IgD-negative memory B cell (primary cell): ENCODE data around the gene SDC4. TPM values are rescaled to one million over a fixed set of nuclear protein-coding genes. Genes with fewer than 3 reads are reported as not detected.
A peak's percentile ranks its signal among the peaks of the same experiment; 100 is the strongest.

Experiments
- H3K27ac Mint-ChIP-seq, 3 donors: one replicate each; pipeline ENCODE4 v1.8.0; 2020 to 2022; ENCODE audit warnings: mild to moderate bottlenecking in 3 of 3, mixed read lengths in 3 of 3, moderate library complexity in 1 of 3
- H3K27me3 Mint-ChIP-seq: one replicate; pipeline ENCODE4 v1.8.0; 2021; ENCODE audit warnings: mixed read lengths
- H3K36me3 Mint-ChIP-seq: one replicate; pipeline ENCODE4 v1.8.0; 2020; ENCODE audit warnings: mild to moderate bottlenecking, mixed read lengths
- H3K4me1 Mint-ChIP-seq, 3 donors: one replicate each; pipeline ENCODE4 v1.8.0; 2020 to 2022; ENCODE audit warnings: mixed read lengths in 3 of 3, mild to moderate bottlenecking in 1 of 3
- H3K4me3 Mint-ChIP-seq, 4 donors: one replicate each; pipeline ENCODE4 v1.8.0; 2020 to 2022; ENCODE audit warnings: mild to moderate bottlenecking in 4 of 4, mixed read lengths in 4 of 4, moderate library complexity in 3 of 4
- H3K9me3 Mint-ChIP-seq, 3 donors: one replicate each; pipeline ENCODE4 v1.8.0; 2020 to 2021; ENCODE audit warnings: mixed read lengths in 3 of 3, mild to moderate bottlenecking in 1 of 3
- polyA plus RNA-seq: library from polyadenylated mRNA; unstranded; fragments of 300-500 nt; fragmentation: Illumina TruSeq; gene quantifications from one replicate; pipeline ENCODE4 v1.2.3, GENCODE V29; 2021

Gene SDC4
- polyA plus RNA-seq, 1 donor from 2014 or later: not detected

DNA sequence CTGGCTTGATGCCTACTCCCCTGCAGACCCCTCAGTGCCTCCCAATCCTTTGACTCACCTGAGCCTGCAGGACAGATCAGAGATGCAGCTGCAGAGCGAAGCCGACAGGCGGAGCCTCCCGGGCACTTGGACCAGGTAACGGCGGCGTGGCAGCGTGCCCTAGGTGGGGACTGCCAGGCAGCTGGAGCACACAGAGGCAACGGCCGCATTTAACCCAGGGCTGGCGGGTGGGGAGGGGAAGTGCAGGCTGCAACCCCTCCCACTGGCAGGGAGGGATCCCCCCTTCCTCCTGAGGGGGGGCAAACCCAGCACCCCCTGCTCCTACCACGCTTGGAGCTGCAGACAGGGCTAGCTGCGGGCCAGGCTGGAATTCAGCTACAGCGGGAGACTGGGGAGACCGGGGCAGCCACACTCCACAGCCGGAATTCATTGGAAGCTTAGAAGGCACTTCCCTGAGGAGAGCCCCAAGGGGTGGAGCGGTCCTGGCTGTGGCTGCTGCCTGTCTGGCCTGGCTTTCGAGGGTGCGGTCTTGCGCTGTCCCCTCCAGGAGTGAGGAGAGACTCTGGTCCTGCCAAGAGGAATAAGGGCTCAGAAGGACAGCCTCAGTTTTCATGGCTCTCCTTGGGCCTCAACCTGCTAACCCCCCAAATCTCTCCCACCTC, 40.0 kb downstream of the SDC4 start, which contains the start of gene MATN4:
Gene MATN4, minus strand, starts transcription at position 183 of the 662 bp plus-strand sequence. CDS start 2,717 bp downstream, outside the sequence.
- H3K27ac Mint-ChIP-seq: no peak within 1 kb of the TSS
- H3K36me3 Mint-ChIP-seq: peaks cover 2% of the 10 kb centered on the region
- H3K27me3 Mint-ChIP-seq: peaks cover 39% of the 10 kb centered on the region
- H3K4me1 Mint-ChIP-seq: peaks cover 0 to 3% (median 0%) of the 10 kb centered on the region in 3 donors
- H3K9me3 Mint-ChIP-seq: peaks cover 0 to 2% (median 0%) of the 10 kb centered on the region in 3 donors
- no peak within 1 kb of the TSS for H3K4me3 Mint-ChIP-seq

DNA sequence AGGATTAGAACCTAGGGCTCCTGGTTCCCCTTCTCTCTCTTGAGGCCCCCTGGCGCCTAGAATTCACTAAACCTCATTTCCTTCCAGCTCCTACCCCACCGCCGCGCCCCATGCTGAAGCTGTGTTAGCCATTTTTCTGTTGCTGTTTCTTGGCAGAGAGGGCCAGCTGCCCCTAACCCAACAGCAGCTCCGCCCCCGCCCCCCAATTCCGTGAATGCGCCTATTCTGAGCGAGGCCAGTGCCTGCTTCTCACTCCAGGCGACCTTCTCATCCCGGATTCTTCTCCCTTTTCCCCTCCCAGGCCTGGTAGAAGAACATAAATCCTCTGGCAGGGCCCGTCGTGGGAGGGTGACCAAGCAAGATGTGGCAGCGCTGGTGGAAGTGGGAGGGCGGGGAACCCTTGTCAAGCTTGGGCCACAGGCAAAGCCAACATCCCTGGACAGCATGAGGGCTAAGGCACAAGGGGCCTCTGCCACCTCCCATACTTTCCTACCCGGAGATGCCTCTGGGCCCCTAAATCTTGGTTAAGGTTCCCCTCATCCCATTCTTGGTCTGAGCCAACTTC, 41.1 kb downstream of the SDC4 start:
- peaks cover 2% of the 10 kb centered on the region for H3K36me3 Mint-ChIP-seq
- H3K4me1 Mint-ChIP-seq: peaks cover 0 to 3% (median 0%) of the 10 kb centered on the region in 3 donors
- peaks cover 0 to 2% (median 0%) of the 10 kb centered on the region in 3 donors for H3K9me3 Mint-ChIP-seq
- no peak overlapping the region for H3K27ac Mint-ChIP-seq
- peaks cover 35% of the 10 kb centered on the region for H3K27me3 Mint-ChIP-seq
- no peak overlapping the region for H3K4me3 Mint-ChIP-seq

DNA sequence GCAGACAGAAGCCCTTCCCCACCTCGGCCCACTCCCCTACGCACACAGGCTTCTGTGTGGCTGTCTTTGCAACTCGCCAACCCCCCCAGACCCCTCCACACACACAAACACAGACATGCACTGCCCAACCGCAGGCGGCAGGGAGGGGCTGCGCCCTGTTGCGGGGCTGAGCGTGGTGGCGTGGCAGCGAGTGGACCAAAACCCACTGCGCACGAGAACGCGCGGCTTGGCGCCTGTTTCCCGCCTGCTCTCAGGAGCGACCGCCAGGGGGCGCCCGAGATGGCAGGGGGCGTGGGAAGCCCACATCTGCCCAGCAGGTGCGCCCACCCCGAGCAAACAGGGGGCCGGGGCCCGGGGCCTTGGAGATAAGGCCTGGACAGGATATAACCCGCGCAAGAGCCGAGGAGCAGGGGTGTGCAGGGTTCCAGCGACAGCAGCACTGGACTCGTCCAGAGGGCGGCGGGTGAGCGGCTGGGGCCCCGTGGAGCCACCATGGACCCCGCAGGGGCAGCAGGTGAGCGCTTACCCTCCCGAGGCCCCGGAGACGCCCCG, 41.7 kb downstream of the SDC4 start, which contains the start of gene RBPJL:
Gene RBPJL, plus strand, starts transcription at position 410 of the 552 bp plus-strand sequence. Its CDS starts 83 bp downstream, at position 493.
- Mint-ChIP-seq H3K4me1 (peaks cover 0 to 3% (median 0%) of the 10 kb centered on the region in 3 donors), H3K4me3 (no peak within 1 kb of the TSS), H3K27me3 (peaks cover 36% of the 10 kb centered on the region), H3K27ac (peak within 1 kb of the TSS in 1 of 3 donors; percentile 85), H3K36me3 (peaks cover 2% of the 10 kb centered on the region), H3K9me3 (peaks cover 0 to 2% (median 0%) of the 10 kb centered on the region in 3 donors)

DNA sequence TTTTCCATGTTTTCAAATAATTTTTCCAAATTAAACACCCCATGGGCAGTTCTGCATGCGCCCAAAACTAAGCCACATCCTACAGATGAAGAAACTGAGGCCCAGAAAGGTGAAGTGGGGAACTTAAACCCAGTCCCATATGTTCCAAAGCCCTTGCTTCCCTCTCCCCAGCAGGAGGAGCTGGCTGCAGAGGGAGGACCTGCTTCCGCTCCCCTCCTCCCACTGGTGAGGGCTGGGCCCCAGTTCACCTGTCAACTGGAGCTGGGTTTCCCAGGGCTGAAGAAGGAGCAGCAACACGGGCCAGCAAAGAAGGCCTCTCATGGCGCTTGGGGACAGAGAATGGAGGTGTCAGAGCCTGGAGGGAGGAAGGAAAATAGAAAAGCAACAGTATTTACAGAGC, 43.0 kb downstream of the SDC4 start:
- H3K4me3 Mint-ChIP-seq: no peak overlapping the region
- peaks cover 0 to 2% (median 0%) of the 10 kb centered on the region in 3 donors for H3K9me3 Mint-ChIP-seq
- H3K36me3 Mint-ChIP-seq: peaks cover 2% of the 10 kb centered on the region
- no peaks in the 10 kb centered on the region for H3K4me1 Mint-ChIP-seq
- H3K27ac Mint-ChIP-seq: peak overlapping the region in 1 of 3 donors; percentile 85
- H3K27me3 Mint-ChIP-seq: peaks cover 27% of the 10 kb centered on the region

DNA sequence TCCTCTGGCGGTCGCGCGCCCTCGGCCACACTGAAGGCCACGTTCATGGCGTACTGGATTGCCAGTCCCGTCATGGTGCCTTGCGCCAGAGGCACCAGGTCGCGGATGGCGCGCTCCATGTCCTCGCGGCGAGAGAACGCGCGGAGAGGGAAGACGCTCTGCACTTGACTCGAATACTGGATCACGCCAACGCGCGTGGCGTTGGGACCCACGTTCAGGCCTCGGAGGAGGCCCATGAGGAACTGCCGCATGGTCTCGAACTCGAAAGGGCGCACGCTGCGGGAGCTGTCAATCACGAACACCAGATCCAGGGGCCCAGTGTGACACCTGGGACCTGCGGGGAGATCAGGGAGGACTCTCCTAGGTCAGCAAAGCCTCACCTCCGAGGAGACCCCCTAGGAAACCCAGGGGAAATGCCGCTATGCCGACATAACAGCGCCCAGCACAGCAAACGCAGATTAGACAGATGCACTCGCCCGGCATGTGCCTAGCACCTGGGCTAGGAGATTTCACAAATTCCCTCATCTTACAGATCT, 43.7 kb downstream of the SDC4 start:
- no peak overlapping the region for H3K4me3 Mint-ChIP-seq
- H3K27ac Mint-ChIP-seq: no peak overlapping the region
- H3K27me3 Mint-ChIP-seq: peaks cover 27% of the 10 kb centered on the region

DNA sequence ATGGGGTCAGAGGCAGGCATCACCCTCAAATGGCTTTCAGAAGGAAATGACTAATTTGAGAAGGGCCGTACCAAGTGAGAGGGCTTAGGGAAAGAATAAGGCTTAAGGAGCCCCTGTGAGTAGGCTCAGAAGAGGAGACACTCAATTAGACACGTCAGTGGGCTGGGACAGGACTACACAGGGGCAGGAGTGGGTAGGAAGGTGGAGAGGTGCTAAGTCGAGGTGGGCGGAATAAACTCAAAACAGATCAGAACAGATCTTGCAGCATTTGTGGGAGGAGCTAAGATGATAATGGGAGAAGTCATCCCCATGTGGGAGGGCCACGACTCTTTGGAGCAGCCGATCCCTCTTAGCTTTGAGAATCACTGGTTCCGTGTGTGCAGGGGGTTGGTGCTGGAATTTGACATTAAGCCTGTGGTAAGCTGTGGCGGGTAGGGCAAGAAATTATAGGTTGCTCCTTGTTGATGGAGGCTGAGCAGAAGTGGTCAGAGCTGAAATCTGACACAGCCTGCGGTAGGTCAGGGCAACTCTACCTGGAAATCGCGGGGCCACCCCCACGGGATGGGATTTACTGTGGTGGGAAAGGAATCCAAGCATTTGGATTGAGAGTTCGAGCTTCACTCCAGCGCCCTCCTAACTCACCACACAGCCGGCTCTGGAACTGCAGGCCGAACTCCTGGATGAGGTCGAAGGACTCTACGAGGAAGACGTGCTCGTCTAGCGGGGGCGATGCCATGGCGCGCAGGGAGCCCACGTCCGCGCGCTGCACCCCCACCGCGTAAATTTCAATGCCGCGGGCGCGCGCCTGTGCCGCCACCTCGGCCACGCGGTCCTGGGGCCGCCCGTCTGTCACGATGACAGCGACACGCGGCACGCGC, 44.4 kb downstream of the SDC4 start:
- Mint-ChIP-seq H3K27ac (no peak overlapping the region), H3K27me3 (peaks cover 31% of the 10 kb centered on the region), H3K4me1 (no peaks in the 10 kb centered on the region), H3K36me3 (peaks cover 2% of the 10 kb centered on the region), H3K9me3 (peaks cover 0 to 2% (median 0%) of the 10 kb centered on the region in 3 donors), H3K4me3 (no peak overlapping the region)

More for the DNA sequence above, 43.7 kb downstream of the SDC4 start:
- Mint-ChIP-seq H3K36me3 (peaks cover 2% of the 10 kb centered on the region), H3K4me1 (no peaks in the 10 kb centered on the region), H3K9me3 (peaks cover 0 to 2% (median 0%) of the 10 kb centered on the region in 3 donors)

DNA sequence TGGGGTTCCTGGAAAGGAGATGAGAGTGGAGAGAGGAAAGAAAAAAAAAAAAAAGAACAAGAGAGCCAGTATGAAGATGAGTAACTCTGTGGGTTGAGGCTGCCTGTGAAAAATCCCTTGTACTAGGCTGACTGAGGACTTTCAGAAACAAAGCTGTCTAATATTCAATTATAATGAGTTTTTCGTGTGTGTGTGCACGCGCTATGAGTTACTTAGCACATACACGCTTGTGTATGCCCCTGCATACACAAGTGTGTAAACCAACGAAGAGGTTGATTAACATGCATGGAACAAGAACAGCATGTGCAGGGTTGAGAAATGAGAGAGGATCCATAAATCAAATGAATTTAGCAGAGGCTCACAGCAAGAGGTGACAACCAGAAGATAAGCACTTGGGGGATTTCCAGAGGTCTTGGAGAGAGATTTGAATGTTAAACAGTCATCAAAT, 46.4 kb downstream of the SDC4 start:
- Mint-ChIP-seq H3K4me3 (no peak overlapping the region), H3K27ac (no peak overlapping the region), H3K27me3 (peaks cover 30% of the 10 kb centered on the region), H3K4me1 (no peaks in the 10 kb centered on the region), H3K9me3 (peaks cover 0 to 2% (median 0%) of the 10 kb centered on the region in 3 donors), H3K36me3 (peaks cover 2% of the 10 kb centered on the region)

DNA sequence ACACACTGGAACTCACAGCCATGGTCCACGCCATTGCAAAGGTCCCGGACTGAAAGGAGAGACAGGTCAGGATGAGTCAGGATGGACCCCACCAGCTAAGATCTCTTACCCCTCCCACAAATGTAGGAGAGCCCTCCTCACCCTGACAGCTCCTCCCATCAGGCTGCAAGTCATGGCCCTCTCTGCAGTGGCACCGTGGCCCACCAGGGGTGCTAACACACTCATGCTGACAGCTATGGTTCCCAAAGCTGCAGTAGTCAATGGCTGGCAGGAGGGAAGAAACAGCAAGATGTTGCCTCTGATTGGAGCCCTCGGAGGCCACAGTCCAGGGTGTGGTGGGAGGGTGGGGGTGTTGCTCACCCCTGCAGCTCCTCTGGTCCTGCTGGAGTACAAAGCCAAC, 47.3 kb downstream of the SDC4 start:
- Mint-ChIP-seq H3K27me3 (peaks cover 35% of the 10 kb centered on the region), H3K4me3 (no peak overlapping the region), H3K9me3 (peaks cover 0 to 2% (median 0%) of the 10 kb centered on the region in 3 donors)

DNA sequence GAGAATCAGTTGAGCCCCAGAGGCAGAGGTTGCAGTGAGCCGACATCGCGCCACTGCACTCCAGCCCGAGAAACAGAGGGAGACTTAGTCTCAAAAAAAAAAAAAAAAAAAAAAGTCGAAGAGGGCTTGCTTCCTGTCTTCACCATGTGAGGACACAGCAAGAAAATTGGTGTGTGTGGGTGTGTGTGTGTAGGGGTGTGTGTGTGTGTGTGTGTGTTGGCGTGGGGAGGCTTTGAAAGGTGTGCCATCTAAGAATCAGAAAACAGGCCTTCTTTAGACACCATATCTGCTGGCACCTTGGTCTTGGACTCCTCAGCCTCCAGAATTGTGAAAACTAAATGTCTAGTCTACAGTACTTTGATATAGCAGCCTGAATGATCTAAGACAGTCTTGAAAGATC, 48.4 kb downstream of the SDC4 start:
- Mint-ChIP-seq H3K27me3 (peaks cover 38% of the 10 kb centered on the region), H3K4me3 (no peak overlapping the region), H3K4me1 (no peaks in the 10 kb centered on the region), H3K9me3 (no peaks in the 10 kb centered on the region), H3K36me3 (peaks cover 3% of the 10 kb centered on the region), H3K27ac (no peak overlapping the region)

More for the DNA sequence above, 47.3 kb downstream of the SDC4 start:
- Mint-ChIP-seq H3K27ac (no peak overlapping the region), H3K4me1 (no peaks in the 10 kb centered on the region), H3K36me3 (peaks cover 5% of the 10 kb centered on the region)

DNA sequence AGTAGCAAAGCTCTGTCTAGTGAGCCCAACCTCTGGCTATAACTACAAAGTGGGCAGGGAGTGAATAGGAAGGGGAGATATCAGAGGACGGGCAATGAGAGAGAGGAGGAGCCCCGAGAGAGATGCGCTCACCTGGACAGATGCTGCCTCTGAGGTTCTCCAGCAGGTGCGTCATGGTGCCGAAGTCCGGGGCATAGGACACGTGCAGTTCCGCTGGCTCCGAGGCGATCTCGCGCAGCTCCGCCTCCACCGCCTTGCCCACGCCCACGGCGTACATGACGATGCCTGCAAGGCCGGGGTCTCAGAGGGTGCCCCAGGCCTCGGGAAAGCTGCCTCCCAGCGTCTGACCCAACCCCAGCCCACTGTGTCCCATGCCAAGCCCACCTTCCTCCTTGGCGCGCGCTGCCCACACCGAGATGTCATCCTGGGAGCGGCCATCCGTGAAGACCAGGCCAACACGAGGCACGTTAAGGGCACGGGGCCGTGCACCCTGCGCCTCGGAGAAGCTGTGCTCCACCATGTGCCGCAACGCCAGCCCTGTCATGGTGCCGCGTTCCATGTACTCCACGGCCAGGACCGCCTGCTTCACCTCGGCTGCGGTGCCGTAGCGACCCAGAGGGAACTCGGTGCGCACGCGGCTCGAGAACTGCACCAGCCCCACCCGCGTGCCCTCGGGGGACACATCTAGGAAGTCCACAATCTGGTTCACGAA, 50.3 kb downstream of the SDC4 start:
- Mint-ChIP-seq H3K4me3 (no peak overlapping the region), H3K36me3 (peaks cover 3% of the 10 kb centered on the region), H3K27me3 (peaks cover 40% of the 10 kb centered on the region), H3K4me1 (peaks cover 1 to 5% (median 5%) of the 10 kb centered on the region in 3 donors), H3K9me3 (no peaks in the 10 kb centered on the region), H3K27ac (no peak overlapping the region)

DNA sequence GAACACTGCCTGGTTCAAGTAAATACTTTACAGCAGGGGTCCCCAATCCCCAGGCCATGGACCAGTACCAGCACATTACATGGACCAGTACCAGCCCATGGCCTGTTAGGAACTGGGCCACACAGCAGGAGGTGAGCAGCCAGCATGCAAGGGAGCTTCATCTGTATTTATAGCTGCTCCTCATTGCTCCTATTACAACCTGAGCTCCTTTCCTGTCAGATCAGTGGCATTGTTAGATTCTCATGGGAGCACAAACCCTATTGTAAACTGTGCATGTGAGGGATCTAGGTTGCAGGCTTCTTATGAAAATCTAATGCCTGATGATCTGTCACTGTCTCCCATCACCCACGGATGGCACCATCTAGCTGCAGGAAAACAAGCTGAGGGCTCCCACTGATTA, 53.6 kb downstream of the SDC4 start:
- H3K27ac Mint-ChIP-seq: no peak overlapping the region
- peak overlapping the region in 1 of 4 donors; percentile 43 for H3K4me3 Mint-ChIP-seq
- H3K36me3 Mint-ChIP-seq: peaks cover 3% of the 10 kb centered on the region
- peaks cover 41% of the 10 kb centered on the region for H3K27me3 Mint-ChIP-seq
- no peaks in the 10 kb centered on the region for H3K9me3 Mint-ChIP-seq
- H3K4me1 Mint-ChIP-seq: peaks cover 10 to 18% (median 14%) of the 10 kb centered on the region in 3 donors

DNA sequence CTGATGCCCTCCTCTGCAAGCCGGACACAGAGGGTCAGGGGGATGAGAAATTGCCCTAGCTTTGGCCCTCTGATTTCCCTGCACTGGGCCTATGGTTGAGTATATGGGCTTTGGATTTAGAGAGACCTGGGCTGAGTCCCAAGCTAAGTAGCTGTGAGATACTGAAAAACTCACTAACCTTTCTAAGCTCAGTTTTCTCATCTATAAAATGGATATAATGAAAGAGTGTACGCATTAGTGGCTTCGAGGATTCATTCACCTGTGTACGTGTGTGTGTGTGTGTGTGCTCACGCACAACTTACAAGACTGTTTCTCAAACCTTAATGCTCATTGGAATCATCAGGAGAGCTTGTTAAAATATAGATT, 54.2 kb downstream of the SDC4 start:
- no peak overlapping the region for H3K27ac Mint-ChIP-seq
- H3K4me3 Mint-ChIP-seq: peak overlapping the region in 3 of 4 donors; percentile 10 to 79 (median 70)
- peaks cover 37% of the 10 kb centered on the region for H3K27me3 Mint-ChIP-seq
- peaks cover 3% of the 10 kb centered on the region for H3K36me3 Mint-ChIP-seq
- H3K4me1 Mint-ChIP-seq: peaks cover 10 to 18% (median 14%) of the 10 kb centered on the region in 3 donors
- no peaks in the 10 kb centered on the region for H3K9me3 Mint-ChIP-seq

DNA sequence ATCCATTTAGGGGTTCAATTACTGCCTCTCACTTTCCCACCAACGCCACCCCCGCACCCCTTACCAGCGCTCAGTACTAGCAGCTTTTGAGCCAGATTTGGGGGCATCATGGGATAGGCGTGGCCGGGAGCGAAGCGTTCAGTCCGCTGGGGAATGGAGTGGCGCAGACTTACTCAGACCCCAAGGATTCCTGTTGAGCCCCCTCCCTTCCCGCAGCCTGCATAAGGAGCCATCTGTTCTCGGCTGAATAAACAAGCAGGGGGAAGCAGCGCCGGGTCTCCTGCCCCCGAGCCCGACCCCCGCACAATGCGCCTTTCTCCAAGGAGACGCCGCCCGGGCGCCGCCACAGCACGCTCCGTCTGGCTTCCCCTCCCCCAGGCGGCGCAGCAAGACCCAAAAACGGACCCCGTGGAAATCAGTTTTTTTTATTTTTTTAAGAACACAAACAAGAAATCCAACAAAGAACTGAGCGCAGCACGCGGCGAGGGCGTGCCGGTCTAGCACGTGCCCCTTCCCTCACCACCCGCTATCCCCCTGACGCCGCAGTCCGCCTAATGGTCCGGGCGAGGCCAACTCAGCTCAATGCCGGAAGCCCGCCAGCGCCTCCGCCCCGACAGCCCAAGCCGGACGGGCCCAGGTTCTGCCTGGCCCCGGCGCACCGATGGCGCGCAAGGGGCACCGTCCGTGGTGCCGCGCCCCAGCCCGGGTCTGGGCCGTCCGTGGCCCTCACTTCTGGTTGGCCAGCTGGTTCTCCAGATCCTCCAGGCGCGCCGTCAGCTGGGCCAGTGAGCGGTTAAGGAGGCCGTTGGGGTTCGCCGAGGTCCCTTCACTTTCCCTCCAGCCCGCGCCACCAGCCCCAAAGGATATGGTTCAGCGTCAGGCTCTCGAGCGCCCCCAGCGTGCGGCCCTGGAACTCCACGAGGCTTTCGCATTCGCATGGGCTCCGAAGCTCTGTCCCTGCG, 54.9 kb downstream of the SDC4 start:
- H3K4me3 Mint-ChIP-seq: peak overlapping the region; percentile 10 to 88 (median 74)
- peaks cover 10 to 18% (median 14%) of the 10 kb centered on the region in 3 donors for H3K4me1 Mint-ChIP-seq
- H3K27me3 Mint-ChIP-seq: peaks cover 39% of the 10 kb centered on the region
- peak overlapping the region in 1 of 3 donors; percentile 62 for H3K27ac Mint-ChIP-seq
- no peaks in the 10 kb centered on the region for H3K9me3 Mint-ChIP-seq
- peaks cover 3% of the 10 kb centered on the region for H3K36me3 Mint-ChIP-seq
